HepG2 (cell line): ENCODE data around the gene ARL4D. TPM values are rescaled to one million over a fixed set of nuclear protein-coding genes. Genes with fewer than 3 reads are reported as not detected.
A peak's percentile ranks its signal among the peaks of the same experiment; 100 is the strongest.

Experiments used
- BRCA1 ChIP-seq: sonication (generic); formaldehyde crosslinking; IDR thresholded peaks from 2 replicates; pipeline ENCODE4 v1.4.0; 2020; ENCODE audit warnings: missing genetic modification reagents
- JUNB ChIP-seq: sonication (generic); formaldehyde crosslinking; IDR thresholded peaks from 2 replicates; pipeline ENCODE4 v1.8.0; 2022; ENCODE audit warnings: missing genetic modification reagents, mild to moderate bottlenecking, borderline replicate concordance
- KDM6A ChIP-seq: IDR thresholded peaks from 2 replicates; pipeline ENCODE4 v1.6.1; 2016; ENCODE audit warnings: low read depth
- MZF1 ChIP-seq: sonication (generic); formaldehyde crosslinking; IDR thresholded peaks from 2 replicates; pipeline ENCODE4 v1.8.1; 2023; ENCODE audit warnings: mild to moderate bottlenecking, missing genetic modification reagents, borderline replicate concordance
- PAWR ChIP-seq: sonication (generic); formaldehyde crosslinking; IDR thresholded peaks from 2 replicates; pipeline ENCODE4 v1.4.0; 2020; ENCODE audit warnings: missing genetic modification reagents, mild to moderate bottlenecking, borderline replicate concordance
- POLR2A ChIP-seq, 2 experiments: IDR thresholded peaks; 2 replicates each; pipeline ENCODE4 v1.6.1; 2011; ENCODE audit warnings: low read depth in 2 of 2, low read length in 2 of 2, mild to moderate bottlenecking in 1 of 2, moderate library complexity in 1 of 2; ENCODE audit not compliant: insufficient read depth in 1 of 2
- RAD21 ChIP-seq: fragments of 450-650 bp; formaldehyde crosslinking; IDR thresholded peaks from 2 replicates; pipeline ENCODE4 v1.5.0; 2020; ENCODE audit warnings: mild to moderate bottlenecking
- RBFOX2 ChIP-seq: fragments of 200-400 bp; formaldehyde crosslinking; IDR thresholded peaks from 2 replicates; pipeline ENCODE4 v1.6.1; 2017; ENCODE audit warnings: low read depth, mild to moderate bottlenecking, low read length
- RFX5 ChIP-seq: IDR thresholded peaks from 2 replicates; pipeline ENCODE4 v1.6.1; 2011; ENCODE audit warnings: low read depth, low read length, improper control_type of control experiment
- RNF2 ChIP-seq: fragments of 450-650 bp; conservative IDR thresholded peaks from 2 replicates; pipeline ENCODE4 v1.6.1; 2016; ENCODE audit warnings: low read depth
- RXRA ChIP-seq: sonication (generic); formaldehyde crosslinking; IDR thresholded peaks from 2 replicates; pipeline ENCODE4 v1.5.1; 2020; ENCODE audit warnings: missing genetic modification reagents
- SKI ChIP-seq: fragments of 450-650 bp; IDR thresholded peaks from one replicate; pipeline ENCODE4 v1.6.1; 2018; ENCODE audit warnings: mild to moderate bottlenecking; ENCODE audit not compliant: partially characterized antibody
- SSRP1 ChIP-seq: IDR thresholded peaks from 2 replicates; pipeline ENCODE4 v1.6.1; 2016; ENCODE audit warnings: control low read depth
- ZNF10 ChIP-seq: sonication (generic); formaldehyde crosslinking; IDR thresholded peaks from 2 replicates; pipeline ENCODE4 v1.4.0; 2020; ENCODE audit warnings: mild to moderate bottlenecking, low read depth, missing genetic modification reagents, borderline replicate concordance
- ZNF343 ChIP-seq: sonication (generic); formaldehyde crosslinking; IDR thresholded peaks from 2 replicates; pipeline ENCODE4 v1.4.0; 2020; ENCODE audit warnings: mild to moderate bottlenecking, missing genetic modification reagents
- ZNF550 ChIP-seq: sonication (generic); formaldehyde crosslinking; IDR thresholded peaks from 2 replicates; pipeline ENCODE4 v1.4.0; 2020; ENCODE audit warnings: mild to moderate bottlenecking, missing genetic modification reagents, borderline replicate concordance
- ZNF605 ChIP-seq: sonication (generic); formaldehyde crosslinking; IDR thresholded peaks from 2 replicates; pipeline ENCODE4 v1.8.0; 2022; ENCODE audit warnings: mild to moderate bottlenecking, missing genetic modification reagents
- ZNF619 ChIP-seq: sonication (generic); formaldehyde crosslinking; IDR thresholded peaks from 2 replicates; pipeline ENCODE4 v1.4.0; 2020; ENCODE audit warnings: mild to moderate bottlenecking, missing genetic modification reagents
- ZNF777 ChIP-seq: sonication (generic); formaldehyde crosslinking; IDR thresholded peaks from 2 replicates; pipeline ENCODE4 v1.4.0; 2020; ENCODE audit warnings: missing genetic modification reagents
- ZNF839 ChIP-seq: sonication (generic); formaldehyde crosslinking; IDR thresholded peaks from 2 replicates; pipeline ENCODE4 v1.4.0; 2020; ENCODE audit warnings: missing genetic modification reagents, mild to moderate bottlenecking, borderline replicate concordance
- ZSCAN25 ChIP-seq: sonication (generic); formaldehyde crosslinking; IDR thresholded peaks from 2 replicates; pipeline ENCODE4 v1.8.0; 2022; ENCODE audit warnings: mild to moderate bottlenecking, missing genetic modification reagents
- ZSCAN9 ChIP-seq: IDR thresholded peaks from 2 replicates; pipeline ENCODE4 v1.6.1; 2016; ENCODE audit warnings: borderline replicate concordance
- polyA plus RNA-seq, 8 experiments: library from polyadenylated mRNA; depleted of rRNA in 3 of 8; stranded (reverse) in 7 of 8; unstranded in 1 of 8; fragments of >200 nt; fragmentation: Illumina TruSeq in 4 of 8; extraction: Trizol in 4 of 8; gene quantifications; 2 replicates each; pipeline versions ENCODE4 v1.2.1 to v1.2.3, GENCODE V29; 2011 to 2016; ENCODE audit warnings: low read depth in 4 of 8, missing spikeins in 1 of 8, mixed read lengths in 1 of 8; ENCODE audit not compliant: insufficient read depth in 1 of 8
- total RNA-seq, 5 experiments: library from RNA; depleted of rRNA; stranded (reverse); fragments of >200 nt; fragmentation: Illumina TruSeq; extraction: Trizol; gene quantifications; 2 replicates each; pipeline ENCODE4 v1.2.3, GENCODE V29; 2016; ENCODE audit warnings: low read depth in 1 of 5
- TF ChIP-seq, protein P1 (sequence below): IDR thresholded peaks from 2 replicates; pipeline ENCODE4 v1.6.1; 2016; ENCODE audit warnings: low read depth
- TF ChIP-seq, protein P2 (sequence below): fragments of 450-650 bp; IDR thresholded peaks from 2 replicates; pipeline ENCODE4 v1.6.1; 2017
- TF ChIP-seq, protein P3 (sequence below): sonication (generic); formaldehyde crosslinking; IDR thresholded peaks from 2 replicates; pipeline ENCODE4 v1.4.0; 2020; ENCODE audit warnings: mild to moderate bottlenecking, low read depth, missing genetic modification reagents
- TF ChIP-seq, protein P4 (sequence below): sonication (generic); formaldehyde crosslinking; IDR thresholded peaks from 2 replicates; pipeline ENCODE4 v1.4.0; 2020; ENCODE audit warnings: mild to moderate bottlenecking, missing genetic modification reagents

The ARL4D gene
- total and polyA plus RNA-seq, 2 of the 13 experiments (the other 11 are each of a cell fraction or from before 2014, with no cell fraction given): 9.0 to 25.9 TPM

DNA sequence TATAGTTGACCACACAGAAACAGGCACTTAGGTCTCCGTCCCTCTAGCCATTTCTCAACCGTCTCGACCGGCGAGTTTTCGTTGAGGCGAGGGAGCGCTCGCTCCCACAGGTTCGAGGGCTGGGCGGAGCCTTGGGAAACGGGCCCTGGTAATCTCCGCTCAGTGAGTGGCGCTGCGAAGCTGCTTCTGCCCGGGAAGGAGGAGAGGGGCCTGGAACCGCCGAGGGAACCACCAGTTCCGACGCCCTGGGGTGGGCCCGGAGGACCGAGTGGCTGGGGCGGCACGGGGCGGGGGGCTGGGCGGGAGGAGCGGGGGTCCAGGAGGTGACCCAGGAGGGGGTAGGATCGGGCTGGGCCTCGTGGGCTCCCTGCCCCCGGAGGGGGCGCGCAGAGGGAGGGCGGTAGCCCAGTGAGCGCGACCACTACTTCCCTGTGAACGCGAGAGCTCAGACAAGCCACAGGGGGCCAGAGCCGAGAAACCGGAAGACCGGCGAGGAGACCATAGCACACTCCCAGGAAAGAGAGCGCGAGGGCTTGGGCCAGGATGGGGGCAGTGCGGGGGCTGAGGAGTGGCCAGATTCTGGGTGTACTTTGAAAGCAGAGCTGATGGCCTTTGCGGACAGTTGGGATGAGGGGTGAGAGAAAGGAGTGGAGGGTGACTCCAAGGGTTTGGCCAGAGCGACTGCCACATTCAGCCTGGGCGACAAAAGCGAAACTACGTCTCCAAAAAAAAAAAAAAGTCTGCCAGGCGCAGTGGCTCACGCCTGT lies 29.9 kb upstream of the ARL4D start (continued):
- TF ChIP-seq, protein P1, sequence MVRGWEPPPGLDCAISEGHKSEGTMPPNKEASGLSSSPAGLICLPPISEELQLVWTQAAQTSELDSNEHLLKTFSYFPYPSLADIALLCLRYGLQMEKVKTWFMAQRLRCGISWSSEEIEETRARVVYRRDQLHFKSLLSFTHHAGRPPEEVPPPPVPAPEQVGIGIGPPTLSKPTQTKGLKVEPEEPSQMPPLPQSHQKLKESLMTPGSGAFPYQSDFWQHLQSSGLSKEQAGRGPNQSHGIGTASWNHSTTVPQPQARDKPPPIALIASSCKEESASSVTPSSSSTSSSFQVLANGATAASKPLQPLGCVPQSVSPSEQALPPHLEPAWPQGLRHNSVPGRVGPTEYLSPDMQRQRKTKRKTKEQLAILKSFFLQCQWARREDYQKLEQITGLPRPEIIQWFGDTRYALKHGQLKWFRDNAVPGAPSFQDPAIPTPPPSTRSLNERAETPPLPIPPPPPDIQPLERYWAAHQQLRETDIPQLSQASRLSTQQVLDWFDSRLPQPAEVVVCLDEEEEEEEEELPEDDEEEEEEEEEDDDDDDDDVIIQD (CRISPR knock-in tag): no peak
- TF ChIP-seq ZSCAN9 (no peak), ZSCAN25 (CRISPR knock-in tag) (no peak), ZNF777 (CRISPR knock-in tag) (peak; percentile 79; the same call in 1 of the 2 replicates), SKI (no peak), POLR2A (IDR thresholded peaks at IDR 0.05; ENCODE audit: insufficient read depth in 1 of 2, low read depth in 2 of 2, low read length in 2 of 2) (peak; percentile 71 to 74), PAWR (no peak), ZNF10 (CRISPR knock-in tag) (no peak), ZNF550 (no peak), ZNF605 (CRISPR knock-in tag) (no peak), ZNF619 (CRISPR knock-in tag) (0 out of 2 replicates have a peak, but pooled peaks have one; percentile 6), RAD21 (peak; percentile 24), RXRA (CRISPR knock-in tag) (no peak), MZF1 (peak; percentile 35; the same call in 1 of the 2 replicates), ZNF343 (no peak), RNF2 (no peak; the same call in 1 of the 2 replicates), RBFOX2 (peak; percentile 78), SSRP1 (CRISPR knock-in tag) (no peak), BRCA1 (CRISPR knock-in tag) (no peak), KDM6A (no peak), JUNB (no peak), RFX5 (no peak), ZNF839 (CRISPR knock-in tag) (no peak; the same call in 1 of the 2 replicates)
- TF ChIP-seq, protein P2, sequence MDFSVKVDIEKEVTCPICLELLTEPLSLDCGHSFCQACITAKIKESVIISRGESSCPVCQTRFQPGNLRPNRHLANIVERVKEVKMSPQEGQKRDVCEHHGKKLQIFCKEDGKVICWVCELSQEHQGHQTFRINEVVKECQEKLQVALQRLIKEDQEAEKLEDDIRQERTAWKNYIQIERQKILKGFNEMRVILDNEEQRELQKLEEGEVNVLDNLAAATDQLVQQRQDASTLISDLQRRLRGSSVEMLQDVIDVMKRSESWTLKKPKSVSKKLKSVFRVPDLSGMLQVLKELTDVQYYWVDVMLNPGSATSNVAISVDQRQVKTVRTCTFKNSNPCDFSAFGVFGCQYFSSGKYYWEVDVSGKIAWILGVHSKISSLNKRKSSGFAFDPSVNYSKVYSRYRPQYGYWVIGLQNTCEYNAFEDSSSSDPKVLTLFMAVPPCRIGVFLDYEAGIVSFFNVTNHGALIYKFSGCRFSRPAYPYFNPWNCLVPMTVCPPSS: no peak
- TF ChIP-seq, protein P3, sequence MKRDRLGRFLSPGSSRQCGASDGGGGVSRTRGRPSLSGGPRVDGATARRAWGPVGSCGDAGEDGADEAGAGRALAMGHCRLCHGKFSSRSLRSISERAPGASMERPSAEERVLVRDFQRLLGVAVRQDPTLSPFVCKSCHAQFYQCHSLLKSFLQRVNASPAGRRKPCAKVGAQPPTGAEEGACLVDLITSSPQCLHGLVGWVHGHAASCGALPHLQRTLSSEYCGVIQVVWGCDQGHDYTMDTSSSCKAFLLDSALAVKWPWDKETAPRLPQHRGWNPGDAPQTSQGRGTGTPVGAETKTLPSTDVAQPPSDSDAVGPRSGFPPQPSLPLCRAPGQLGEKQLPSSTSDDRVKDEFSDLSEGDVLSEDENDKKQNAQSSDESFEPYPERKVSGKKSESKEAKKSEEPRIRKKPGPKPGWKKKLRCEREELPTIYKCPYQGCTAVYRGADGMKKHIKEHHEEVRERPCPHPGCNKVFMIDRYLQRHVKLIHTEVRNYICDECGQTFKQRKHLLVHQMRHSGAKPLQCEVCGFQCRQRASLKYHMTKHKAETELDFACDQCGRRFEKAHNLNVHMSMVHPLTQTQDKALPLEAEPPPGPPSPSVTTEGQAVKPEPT (CRISPR knock-in tag): peak; percentile 49; the same call in 1 of the 2 replicates
- TF ChIP-seq, protein P4, sequence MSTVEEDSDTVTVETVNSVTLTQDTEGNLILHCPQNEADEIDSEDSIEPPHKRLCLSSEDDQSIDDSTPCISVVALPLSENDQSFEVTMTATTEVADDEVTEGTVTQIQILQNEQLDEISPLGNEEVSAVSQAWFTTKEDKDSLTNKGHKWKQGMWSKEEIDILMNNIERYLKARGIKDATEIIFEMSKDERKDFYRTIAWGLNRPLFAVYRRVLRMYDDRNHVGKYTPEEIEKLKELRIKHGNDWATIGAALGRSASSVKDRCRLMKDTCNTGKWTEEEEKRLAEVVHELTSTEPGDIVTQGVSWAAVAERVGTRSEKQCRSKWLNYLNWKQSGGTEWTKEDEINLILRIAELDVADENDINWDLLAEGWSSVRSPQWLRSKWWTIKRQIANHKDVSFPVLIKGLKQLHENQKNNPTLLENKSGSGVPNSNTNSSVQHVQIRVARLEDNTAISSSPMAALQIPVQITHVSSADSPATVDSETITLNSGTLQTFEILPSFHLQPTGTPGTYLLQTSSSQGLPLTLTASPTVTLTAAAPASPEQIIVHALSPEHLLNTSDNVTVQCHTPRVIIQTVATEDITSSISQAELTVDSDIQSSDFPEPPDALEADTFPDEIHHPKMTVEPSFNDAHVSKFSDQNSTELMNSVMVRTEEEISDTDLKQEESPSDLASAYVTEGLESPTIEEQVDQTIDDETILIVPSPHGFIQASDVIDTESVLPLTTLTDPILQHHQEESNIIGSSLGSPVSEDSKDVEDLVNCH (CRISPR knock-in tag): no peak; the same call in 1 of the 2 replicates
